HepG2 (cell line): Measurements from ENCODE around the gene HSDL1. TPM values are rescaled to one million over a fixed set of nuclear protein-coding genes. Genes with fewer than 3 reads are reported as not detected.
A peak's percentile ranks its signal among the peaks of the same experiment; 100 is the strongest.

Experiments used
- DBP ChIP-seq: sonication (generic); formaldehyde crosslinking; IDR thresholded peaks from 2 replicates; pipeline ENCODE4 v1.4.0; 2020; ENCODE audit warnings: missing genetic modification reagents; ENCODE audit errors: not compliant biosample characterization
- HCFC1 ChIP-seq: fragments of 150-350 bp; IDR thresholded peaks from 2 replicates; pipeline ENCODE4 v1.6.1; 2014; ENCODE audit warnings: low read depth, low read length
- HMG20B ChIP-seq: conservative IDR thresholded peaks from 2 replicates; pipeline ENCODE4 v1.6.1; 2016; ENCODE audit warnings: missing genetic modification reagents, missing compliant biosample characterization
- HNF1B ChIP-seq: sonication (generic); formaldehyde crosslinking; IDR thresholded peaks from 2 replicates; pipeline ENCODE4 v1.5.1; 2020; ENCODE audit warnings: mild to moderate bottlenecking, moderate library complexity, missing genetic modification reagents
- KAT8 ChIP-seq: IDR thresholded peaks from 2 replicates; pipeline ENCODE4 v1.6.1; 2016; ENCODE audit warnings: missing genetic modification reagents, missing compliant biosample characterization
- KLF9 ChIP-seq: IDR thresholded peaks from 2 replicates; pipeline ENCODE4 v1.6.1; 2016; ENCODE audit warnings: low read depth
- MED1 ChIP-seq: sonication (generic); formaldehyde crosslinking; IDR thresholded peaks from 2 replicates; pipeline ENCODE4 v1.4.0; 2020; ENCODE audit warnings: missing genetic modification reagents
- MNT ChIP-seq: fragments of 450-650 bp; IDR thresholded peaks from 2 replicates; pipeline ENCODE4 v1.6.1; 2016
- MXD3 ChIP-seq: IDR thresholded peaks from 2 replicates; pipeline ENCODE4 v1.6.1; 2016; ENCODE audit warnings: mild to moderate bottlenecking, missing biosample characterization, missing genetic modification reagents
- NRL ChIP-seq: sonication (generic); formaldehyde crosslinking; IDR thresholded peaks from 2 replicates; pipeline ENCODE4 v1.5.0; 2020; ENCODE audit warnings: missing genetic modification reagents, mild to moderate bottlenecking, moderate library complexity, borderline replicate concordance
- SIX4 ChIP-seq: sonication (generic); formaldehyde crosslinking; IDR thresholded peaks from 2 replicates; pipeline ENCODE4 v1.4.0; 2020; ENCODE audit warnings: missing genetic modification reagents
- TGIF2 ChIP-seq: IDR thresholded peaks from 2 replicates; pipeline ENCODE4 v1.6.1; 2016; ENCODE audit warnings: control low read depth, missing compliant biosample characterization
- TRIM24 ChIP-seq: sonication (generic); formaldehyde crosslinking; IDR thresholded peaks from 2 replicates; pipeline ENCODE4 v1.8.0; 2022; ENCODE audit warnings: mild to moderate bottlenecking, missing genetic modification reagents
- ZEB1 ChIP-seq: IDR thresholded peaks from 2 replicates; pipeline ENCODE4 v1.6.1; 2012; ENCODE audit warnings: mild to moderate bottlenecking, low read depth, inconsistent platforms; ENCODE audit not compliant: insufficient replicate concordance
- ZMYM2 ChIP-seq: sonication (generic); formaldehyde crosslinking; IDR thresholded peaks from 2 replicates; pipeline ENCODE4 v1.8.0; 2022; ENCODE audit warnings: mild to moderate bottlenecking, missing genetic modification reagents
- ZNF143 ChIP-seq: sonication (generic); formaldehyde crosslinking; IDR thresholded peaks from 2 replicates; pipeline ENCODE4 v1.4.0; 2020; ENCODE audit warnings: missing genetic modification reagents
- ZNF558 ChIP-seq: sonication (generic); formaldehyde crosslinking; IDR thresholded peaks from 2 replicates; pipeline ENCODE4 v1.9.0; 2022; ENCODE audit warnings: mild to moderate bottlenecking, missing genetic modification reagents, borderline replicate concordance
- ZNF749 ChIP-seq: sonication (generic); formaldehyde crosslinking; IDR thresholded peaks from 2 replicates; pipeline ENCODE4 v1.8.0; 2022; ENCODE audit warnings: mild to moderate bottlenecking, missing genetic modification reagents, moderate library complexity, borderline replicate concordance
- polyA plus RNA-seq, 8 experiments: library from polyadenylated mRNA; depleted of rRNA in 3 of 8; stranded (reverse) in 7 of 8; unstranded in 1 of 8; fragments of >200 nt; fragmentation: Illumina TruSeq in 4 of 8; extraction: Trizol in 4 of 8; gene quantifications; 2 replicates each; pipeline versions ENCODE4 v1.2.1 to v1.2.3, GENCODE V29; 2011 to 2016; ENCODE audit warnings: low read depth in 4 of 8, missing spikeins in 1 of 8, mixed read lengths in 1 of 8; ENCODE audit not compliant: insufficient read depth in 1 of 8
- total RNA-seq, 5 experiments: library from RNA; depleted of rRNA; stranded (reverse); fragments of >200 nt; fragmentation: Illumina TruSeq; extraction: Trizol; gene quantifications; 2 replicates each; pipeline ENCODE4 v1.2.3, GENCODE V29; 2016; ENCODE audit warnings: low read depth in 1 of 5
- TF ChIP-seq, protein P1 (sequence below): sonication (generic); formaldehyde crosslinking; IDR thresholded peaks from 2 replicates; pipeline ENCODE4 v1.4.0; 2020; ENCODE audit warnings: missing genetic modification reagents, borderline replicate concordance

HSDL1 gene
- total and polyA plus RNA-seq, 2 of the 13 experiments (the other 11 are each of a cell fraction or from before 2014, with no cell fraction given), result 49.2 to 49.7 TPM

GRCh38 chr16:84186685-84187437 is 41.9 kb upstream of the HSDL1 start, which contains the start of gene TAF1C (continued):
- peak; percentile 94 for TF ChIP-seq HNF1B
- peak; percentile 65 for TF ChIP-seq MED1 (CRISPR knock-in tag)
- no peak; the same call in 1 of the 2 replicates for TF ChIP-seq MXD3 (CRISPR knock-in tag)
- no peak; the same call in 1 of the 2 replicates for TF ChIP-seq ZNF749 (CRISPR knock-in tag)
- TF ChIP-seq, protein P1, sequence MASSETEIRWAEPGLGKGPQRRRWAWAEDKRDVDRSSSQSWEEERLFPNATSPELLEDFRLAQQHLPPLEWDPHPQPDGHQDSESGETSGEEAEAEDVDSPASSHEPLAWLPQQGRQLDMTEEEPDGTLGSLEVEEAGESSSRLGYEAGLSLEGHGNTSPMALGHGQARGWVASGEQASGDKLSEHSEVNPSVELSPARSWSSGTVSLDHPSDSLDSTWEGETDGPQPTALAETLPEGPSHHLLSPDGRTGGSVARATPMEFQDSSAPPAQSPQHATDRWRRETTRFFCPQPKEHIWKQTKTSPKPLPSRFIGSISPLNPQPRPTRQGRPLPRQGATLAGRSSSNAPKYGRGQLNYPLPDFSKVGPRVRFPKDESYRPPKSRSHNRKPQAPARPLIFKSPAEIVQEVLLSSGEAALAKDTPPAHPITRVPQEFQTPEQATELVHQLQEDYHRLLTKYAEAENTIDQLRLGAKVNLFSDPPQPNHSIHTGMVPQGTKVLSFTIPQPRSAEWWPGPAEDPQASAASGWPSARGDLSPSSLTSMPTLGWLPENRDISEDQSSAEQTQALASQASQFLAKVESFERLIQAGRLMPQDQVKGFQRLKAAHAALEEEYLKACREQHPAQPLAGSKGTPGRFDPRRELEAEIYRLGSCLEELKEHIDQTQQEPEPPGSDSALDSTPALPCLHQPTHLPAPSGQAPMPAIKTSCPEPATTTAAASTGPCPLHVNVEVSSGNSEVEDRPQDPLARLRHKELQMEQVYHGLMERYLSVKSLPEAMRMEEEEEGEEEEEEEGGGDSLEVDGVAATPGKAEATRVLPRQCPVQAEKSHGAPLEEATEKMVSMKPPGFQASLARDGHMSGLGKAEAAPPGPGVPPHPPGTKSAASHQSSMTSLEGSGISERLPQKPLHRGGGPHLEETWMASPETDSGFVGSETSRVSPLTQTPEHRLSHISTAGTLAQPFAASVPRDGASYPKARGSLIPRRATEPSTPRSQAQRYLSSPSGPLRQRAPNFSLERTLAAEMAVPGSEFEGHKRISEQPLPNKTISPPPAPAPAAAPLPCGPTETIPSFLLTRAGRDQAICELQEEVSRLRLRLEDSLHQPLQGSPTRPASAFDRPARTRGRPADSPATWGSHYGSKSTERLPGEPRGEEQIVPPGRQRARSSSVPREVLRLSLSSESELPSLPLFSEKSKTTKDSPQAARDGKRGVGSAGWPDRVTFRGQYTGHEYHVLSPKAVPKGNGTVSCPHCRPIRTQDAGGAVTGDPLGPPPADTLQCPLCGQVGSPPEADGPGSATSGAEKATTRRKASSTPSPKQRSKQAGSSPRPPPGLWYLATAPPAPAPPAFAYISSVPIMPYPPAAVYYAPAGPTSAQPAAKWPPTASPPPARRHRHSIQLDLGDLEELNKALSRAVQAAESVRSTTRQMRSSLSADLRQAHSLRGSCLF (CRISPR knock-in tag), result 0 out of 2 replicates have a peak, but pooled peaks have one; percentile 18
- TF ChIP-seq HCFC1, result peak; percentile 64
- TF ChIP-seq MNT, result peak; percentile 66
- TF ChIP-seq ZNF558, result peak; percentile 93; the same call in 1 of the 2 replicates
- peak; percentile 59 for TF ChIP-seq DBP (CRISPR knock-in tag)
- TF ChIP-seq ZNF143 (CRISPR knock-in tag), result peak; percentile 65; the same call in 1 of the 2 replicates
- TF ChIP-seq TGIF2 (CRISPR knock-in tag), result no peak; the same call in 1 of the 2 replicates
- peak; percentile 70; the same call in 1 of the 2 replicates for TF ChIP-seq KLF9
- TF ChIP-seq ZMYM2 (CRISPR knock-in tag), result peak; percentile 96
- TF ChIP-seq KAT8 (CRISPR knock-in tag), result peak; percentile 98
- no peak for TF ChIP-seq TRIM24 (CRISPR knock-in tag)
- TF ChIP-seq HMG20B, result no peak; the same call in 1 of the 2 replicates
- TF ChIP-seq NRL, result peak; percentile 85
- peak; percentile 36 for TF ChIP-seq ZEB1
- TF ChIP-seq SIX4, result 0 out of 2 replicates have a peak, but pooled peaks have one; percentile 64
